HepG2 (cell line): ENCODE results near the gene NUDT17. TPM values are rescaled to one million over a fixed set of nuclear protein-coding genes. Genes with fewer than 3 reads are reported as not detected.
A peak's percentile ranks its signal among the peaks of the same experiment; 100 is the strongest.

Source experiments
- ARNT2 ChIP-seq: sonication (generic); formaldehyde crosslinking; IDR thresholded peaks from 2 replicates; pipeline ENCODE4 v1.8.0; 2022; ENCODE audit warnings: mild to moderate bottlenecking, low read depth, missing genetic modification reagents, moderate library complexity
- CC2D1A ChIP-seq: sonication (generic); formaldehyde crosslinking; IDR thresholded peaks from 2 replicates; pipeline ENCODE4 v1.8.1; 2023; ENCODE audit warnings: mild to moderate bottlenecking, missing genetic modification reagents
- EED ChIP-seq: sonication (generic); formaldehyde crosslinking; IDR thresholded peaks from 2 replicates; pipeline ENCODE4 v1.5.0; 2020; ENCODE audit warnings: mild to moderate bottlenecking, missing genetic modification reagents
- JUN ChIP-seq: sonication (generic); formaldehyde crosslinking; IDR thresholded peaks from 2 replicates; pipeline ENCODE4 v1.4.0; 2020; ENCODE audit warnings: mild to moderate bottlenecking, missing genetic modification reagents
- KDM3A ChIP-seq: IDR thresholded peaks from 2 replicates; pipeline ENCODE4 v1.6.1; 2018; ENCODE audit warnings: low read depth, missing compliant biosample characterization
- KMT2B ChIP-seq: IDR thresholded peaks from 2 replicates; pipeline ENCODE4 v1.6.1; 2016; ENCODE audit warnings: missing genetic modification reagents, missing compliant biosample characterization
- MYC ChIP-seq: sonication (generic); formaldehyde crosslinking; IDR thresholded peaks from 2 replicates; pipeline ENCODE4 v1.9.0; 2021; ENCODE audit warnings: missing genetic modification reagents, borderline replicate concordance
- NR2F6 ChIP-seq, 2 experiments: IDR thresholded peaks; 2 replicates each; pipeline ENCODE4 v1.6.1; 2016; ENCODE audit warnings: antibody characterized with exemption in 1 of 2, mild to moderate bottlenecking in 1 of 2
- PHF8 ChIP-seq: sonication (generic); formaldehyde crosslinking; IDR thresholded peaks from 2 replicates; pipeline ENCODE4 v1.5.0; 2020; ENCODE audit warnings: missing genetic modification reagents
- POGZ ChIP-seq: sonication (generic); formaldehyde crosslinking; IDR thresholded peaks from 2 replicates; pipeline ENCODE4 v1.4.0; 2020; ENCODE audit warnings: mild to moderate bottlenecking, missing genetic modification reagents
- SATB2 ChIP-seq: sonication (generic); formaldehyde crosslinking; IDR thresholded peaks from 2 replicates; pipeline ENCODE4 v1.5.0; 2020; ENCODE audit warnings: missing genetic modification reagents
- TGIF2 ChIP-seq: IDR thresholded peaks from 2 replicates; pipeline ENCODE4 v1.6.1; 2016; ENCODE audit warnings: control low read depth, missing compliant biosample characterization
- ZNF709 ChIP-seq: sonication (generic); formaldehyde crosslinking; IDR thresholded peaks from 2 replicates; pipeline ENCODE4 v1.5.0; 2020; ENCODE audit warnings: mild to moderate bottlenecking, missing genetic modification reagents
- polyA plus RNA-seq, 8 experiments: library from polyadenylated mRNA; depleted of rRNA in 3 of 8; stranded (reverse) in 7 of 8; unstranded in 1 of 8; fragments of >200 nt; fragmentation: Illumina TruSeq in 4 of 8; extraction: Trizol in 4 of 8; gene quantifications; 2 replicates each; pipeline versions ENCODE4 v1.2.1 to v1.2.3, GENCODE V29; 2011 to 2016; ENCODE audit warnings: low read depth in 4 of 8, missing spikeins in 1 of 8, mixed read lengths in 1 of 8; ENCODE audit not compliant: insufficient read depth in 1 of 8
- total RNA-seq, 5 experiments: library from RNA; depleted of rRNA; stranded (reverse); fragments of >200 nt; fragmentation: Illumina TruSeq; extraction: Trizol; gene quantifications; 2 replicates each; pipeline ENCODE4 v1.2.3, GENCODE V29; 2016; ENCODE audit warnings: low read depth in 1 of 5
- TF ChIP-seq, protein P1 (sequence below): sonication (generic); formaldehyde crosslinking; IDR thresholded peaks from 2 replicates; pipeline ENCODE4 v1.9.0; 2022; ENCODE audit warnings: low read depth, missing genetic modification reagents
- TF ChIP-seq, protein P2 (sequence below): sonication (generic); formaldehyde crosslinking; IDR thresholded peaks from 2 replicates; pipeline ENCODE4 v1.5.1; 2020; ENCODE audit warnings: missing genetic modification reagents, mild to moderate bottlenecking, borderline replicate concordance
- TF ChIP-seq, protein P3 (sequence below): IDR thresholded peaks from 2 replicates; pipeline ENCODE4 v1.6.1; 2016; ENCODE audit warnings: low read depth, missing genetic modification reagents, missing compliant biosample characterization
- TF ChIP-seq, protein P4 (sequence below): IDR thresholded peaks from 2 replicates; pipeline ENCODE4 v1.6.1; 2016; ENCODE audit warnings: mild to moderate bottlenecking, missing biosample characterization, missing genetic modification reagents

NUDT17 gene
- total and polyA plus RNA-seq, 2 of the 13 experiments (the other 11 are each of a cell fraction or from before 2014, with no cell fraction given), result 2.6 to 5.8 TPM

DNA sequence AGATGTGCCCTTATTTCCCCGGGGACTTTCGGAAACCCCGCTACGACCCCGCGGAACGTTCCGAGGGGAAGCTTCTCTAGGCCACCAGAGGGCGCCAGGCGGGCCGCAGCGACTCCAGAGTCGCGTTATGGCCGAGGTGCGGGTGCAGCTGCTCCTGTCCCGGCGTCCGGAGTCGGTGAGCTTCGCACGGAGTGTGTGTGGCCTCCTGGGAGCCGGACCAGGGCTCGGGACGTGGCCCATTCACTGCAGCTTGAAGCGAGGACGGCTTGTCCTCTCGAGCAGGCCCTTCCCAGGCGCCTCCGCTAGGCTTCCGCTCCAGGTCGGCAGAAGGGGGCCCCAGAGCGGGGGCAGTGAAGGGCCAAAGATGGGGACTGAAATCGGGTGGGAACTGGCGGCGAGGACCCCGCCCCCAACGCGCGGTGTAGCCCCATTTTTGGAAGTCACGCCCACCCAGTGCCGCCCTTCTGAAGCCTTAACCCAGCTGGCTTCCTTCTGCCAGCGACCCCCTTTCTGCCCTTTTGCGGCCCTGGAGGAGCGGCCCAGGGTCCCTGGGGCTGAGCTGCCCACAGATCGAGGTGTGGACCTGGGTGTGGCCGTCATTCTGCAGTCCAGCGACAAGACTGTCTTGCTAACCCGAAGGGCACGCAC, at the start of gene NUDT17 (continued):
- TF ChIP-seq, protein P1, sequence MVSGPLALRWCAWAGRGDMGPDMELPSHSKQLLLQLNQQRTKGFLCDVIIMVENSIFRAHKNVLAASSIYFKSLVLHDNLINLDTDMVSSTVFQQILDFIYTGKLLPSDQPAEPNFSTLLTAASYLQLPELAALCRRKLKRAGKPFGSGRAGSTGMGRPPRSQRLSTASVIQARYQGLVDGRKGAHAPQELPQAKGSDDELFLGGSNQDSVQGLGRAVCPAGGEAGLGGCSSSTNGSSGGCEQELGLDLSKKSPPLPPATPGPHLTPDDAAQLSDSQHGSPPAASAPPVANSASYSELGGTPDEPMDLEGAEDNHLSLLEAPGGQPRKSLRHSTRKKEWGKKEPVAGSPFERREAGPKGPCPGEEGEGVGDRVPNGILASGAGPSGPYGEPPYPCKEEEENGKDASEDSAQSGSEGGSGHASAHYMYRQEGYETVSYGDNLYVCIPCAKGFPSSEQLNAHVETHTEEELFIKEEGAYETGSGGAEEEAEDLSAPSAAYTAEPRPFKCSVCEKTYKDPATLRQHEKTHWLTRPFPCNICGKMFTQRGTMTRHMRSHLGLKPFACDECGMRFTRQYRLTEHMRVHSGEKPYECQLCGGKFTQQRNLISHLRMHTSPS, result no peak
- TF ChIP-seq, protein P2, sequence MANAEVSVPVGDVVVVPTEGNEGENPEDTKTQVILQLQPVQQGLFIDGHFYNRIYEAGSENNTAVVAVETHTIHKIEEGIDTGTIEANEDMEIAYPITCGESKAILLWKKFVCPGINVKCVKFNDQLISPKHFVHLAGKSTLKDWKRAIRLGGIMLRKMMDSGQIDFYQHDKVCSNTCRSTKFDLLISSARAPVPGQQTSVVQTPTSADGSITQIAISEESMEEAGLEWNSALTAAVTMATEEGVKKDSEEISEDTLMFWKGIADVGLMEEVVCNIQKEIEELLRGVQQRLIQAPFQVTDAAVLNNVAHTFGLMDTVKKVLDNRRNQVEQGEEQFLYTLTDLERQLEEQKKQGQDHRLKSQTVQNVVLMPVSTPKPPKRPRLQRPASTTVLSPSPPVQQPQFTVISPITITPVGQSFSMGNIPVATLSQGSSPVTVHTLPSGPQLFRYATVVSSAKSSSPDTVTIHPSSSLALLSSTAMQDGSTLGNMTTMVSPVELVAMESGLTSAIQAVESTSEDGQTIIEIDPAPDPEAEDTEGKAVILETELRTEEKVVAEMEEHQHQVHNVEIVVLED, result peak; percentile 25; the same call in 1 of the 2 replicates
- TF ChIP-seq ZNF709 (CRISPR knock-in tag) (no peak), JUN (no peak), PHF8 (CRISPR knock-in tag) (peak; percentile 79), EED (CRISPR knock-in tag) (peak; percentile 59; the same call in 1 of the 2 replicates), SATB2 (CRISPR knock-in tag) (0 out of 2 replicates have a peak, but pooled peaks have one; percentile 41), KDM3A (peak; percentile 81; the same call in 1 of the 2 replicates), CC2D1A (CRISPR knock-in tag) (no peak), TGIF2 (CRISPR knock-in tag) (peak; percentile 75), NR2F6 (IDR thresholded peaks at IDR 0.05) (no peak), NR2F6 (CRISPR knock-in tag; IDR thresholded peaks at IDR 0.05) (peak; percentile 36; the same call in 1 of the 2 replicates), POGZ (CRISPR knock-in tag) (peak; percentile 56), KMT2B (peak; percentile 46; the same call in 1 of the 2 replicates), MYC (CRISPR knock-in tag) (no peak; the same call in 1 of the 2 replicates), ARNT2 (CRISPR knock-in tag) (0 out of 2 replicates have a peak, but pooled peaks have one; percentile 39)
- TF ChIP-seq, protein P3, sequence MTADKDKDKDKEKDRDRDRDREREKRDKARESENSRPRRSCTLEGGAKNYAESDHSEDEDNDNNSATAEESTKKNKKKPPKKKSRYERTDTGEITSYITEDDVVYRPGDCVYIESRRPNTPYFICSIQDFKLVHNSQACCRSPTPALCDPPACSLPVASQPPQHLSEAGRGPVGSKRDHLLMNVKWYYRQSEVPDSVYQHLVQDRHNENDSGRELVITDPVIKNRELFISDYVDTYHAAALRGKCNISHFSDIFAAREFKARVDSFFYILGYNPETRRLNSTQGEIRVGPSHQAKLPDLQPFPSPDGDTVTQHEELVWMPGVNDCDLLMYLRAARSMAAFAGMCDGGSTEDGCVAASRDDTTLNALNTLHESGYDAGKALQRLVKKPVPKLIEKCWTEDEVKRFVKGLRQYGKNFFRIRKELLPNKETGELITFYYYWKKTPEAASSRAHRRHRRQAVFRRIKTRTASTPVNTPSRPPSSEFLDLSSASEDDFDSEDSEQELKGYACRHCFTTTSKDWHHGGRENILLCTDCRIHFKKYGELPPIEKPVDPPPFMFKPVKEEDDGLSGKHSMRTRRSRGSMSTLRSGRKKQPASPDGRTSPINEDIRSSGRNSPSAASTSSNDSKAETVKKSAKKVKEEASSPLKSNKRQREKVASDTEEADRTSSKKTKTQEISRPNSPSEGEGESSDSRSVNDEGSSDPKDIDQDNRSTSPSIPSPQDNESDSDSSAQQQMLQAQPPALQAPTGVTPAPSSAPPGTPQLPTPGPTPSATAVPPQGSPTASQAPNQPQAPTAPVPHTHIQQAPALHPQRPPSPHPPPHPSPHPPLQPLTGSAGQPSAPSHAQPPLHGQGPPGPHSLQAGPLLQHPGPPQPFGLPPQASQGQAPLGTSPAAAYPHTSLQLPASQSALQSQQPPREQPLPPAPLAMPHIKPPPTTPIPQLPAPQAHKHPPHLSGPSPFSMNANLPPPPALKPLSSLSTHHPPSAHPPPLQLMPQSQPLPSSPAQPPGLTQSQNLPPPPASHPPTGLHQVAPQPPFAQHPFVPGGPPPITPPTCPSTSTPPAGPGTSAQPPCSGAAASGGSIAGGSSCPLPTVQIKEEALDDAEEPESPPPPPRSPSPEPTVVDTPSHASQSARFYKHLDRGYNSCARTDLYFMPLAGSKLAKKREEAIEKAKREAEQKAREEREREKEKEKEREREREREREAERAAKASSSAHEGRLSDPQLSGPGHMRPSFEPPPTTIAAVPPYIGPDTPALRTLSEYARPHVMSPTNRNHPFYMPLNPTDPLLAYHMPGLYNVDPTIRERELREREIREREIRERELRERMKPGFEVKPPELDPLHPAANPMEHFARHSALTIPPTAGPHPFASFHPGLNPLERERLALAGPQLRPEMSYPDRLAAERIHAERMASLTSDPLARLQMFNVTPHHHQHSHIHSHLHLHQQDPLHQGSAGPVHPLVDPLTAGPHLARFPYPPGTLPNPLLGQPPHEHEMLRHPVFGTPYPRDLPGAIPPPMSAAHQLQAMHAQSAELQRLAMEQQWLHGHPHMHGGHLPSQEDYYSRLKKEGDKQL (CRISPR knock-in tag), result no peak
- TF ChIP-seq, protein P4, sequence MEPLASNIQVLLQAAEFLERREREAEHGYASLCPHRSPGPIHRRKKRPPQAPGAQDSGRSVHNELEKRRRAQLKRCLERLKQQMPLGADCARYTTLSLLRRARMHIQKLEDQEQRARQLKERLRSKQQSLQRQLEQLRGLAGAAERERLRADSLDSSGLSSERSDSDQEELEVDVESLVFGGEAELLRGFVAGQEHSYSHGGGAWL (CRISPR knock-in tag), result peak; percentile 80
